ENCODE data around the gene DUSP16.
A peak's percentile ranks its signal among the peaks of the same experiment; 100 is the strongest.
"Not testable (repeated sequence)": the region's sequence is repeated elsewhere in the genome, so short reads cannot be mapped to it uniquely, and the experiment has no call there.

The DUSP16 gene

GRCh38 chr12:12600659-12601058 is 38.0 kb upstream of the DUSP16 start:
- no peak for TF ChIP-seq POU2F2 (IDR thresholded peaks at IDR 0.05; ENCODE audit: low read depth, low read length)
- TF ChIP-seq PAX5 (IDR thresholded peaks at IDR 0.05; ENCODE audit: insufficient read depth, low read length, severe bottlenecking), result no peak
- FAIRE-seq, result no peak
- no peak for DNase-seq (ENCODE audit: insufficient read length, low spot score)

DNA sequence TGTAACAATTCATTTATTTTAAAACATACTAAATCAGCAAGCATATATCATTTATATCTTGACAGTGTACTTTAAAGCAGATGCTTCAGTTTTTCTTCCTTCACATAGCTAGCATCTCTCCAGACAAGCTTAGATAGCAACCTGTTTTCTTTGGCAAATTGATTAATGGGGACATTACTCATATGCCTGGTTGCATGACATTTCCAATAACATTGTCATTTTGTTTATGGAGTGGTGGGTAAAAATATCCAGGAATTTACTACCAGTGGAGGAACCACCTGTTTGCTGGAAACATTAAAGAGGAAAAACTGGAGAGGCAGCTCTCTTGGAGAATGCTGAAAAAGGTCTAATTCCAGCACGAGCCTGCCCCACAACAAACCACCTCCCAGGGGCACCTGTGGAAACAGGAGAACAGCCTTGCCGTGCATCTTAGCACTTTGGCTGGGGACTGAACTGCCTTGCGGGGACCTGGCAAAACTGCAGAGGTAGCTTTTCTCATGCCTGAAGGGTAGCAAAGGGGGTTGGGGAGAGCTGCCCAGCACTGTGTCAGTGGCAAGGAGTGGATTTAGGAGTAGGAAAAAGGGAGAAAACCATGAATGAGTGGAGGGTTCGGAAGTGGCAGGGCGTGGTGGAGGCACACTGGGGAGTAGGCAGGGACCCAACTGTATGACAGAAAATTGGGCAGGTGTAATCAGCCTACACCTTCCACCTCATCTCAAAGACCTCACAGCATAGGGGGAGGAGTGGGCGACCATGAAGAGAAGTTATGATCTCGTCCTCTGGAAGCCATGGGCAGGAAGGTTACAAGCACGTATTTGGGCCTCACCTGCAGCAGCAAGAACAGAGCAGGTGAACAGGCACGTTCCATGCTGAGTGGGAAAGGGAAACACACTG is 37.3 kb upstream of the DUSP16 start:
- FAIRE-seq (no peak), DNase-seq (ENCODE audit: insufficient read length, low spot score) (no peak)
- TF ChIP-seq POU2F2 (IDR thresholded peaks at IDR 0.05; ENCODE audit: low read depth, low read length) (no peak), POLR2AphosphoS5 (IDR thresholded peaks at IDR 0.05; ENCODE audit: low read depth, low read length) (no peak), SPI1 (IDR thresholded peaks at IDR 0.05; ENCODE audit: low read depth, low read length) (no peak), TAF1 (IDR thresholded peaks at IDR 0.05; ENCODE audit: low read depth, low read length) (no peak), PAX5 (IDR thresholded peaks at IDR 0.05; ENCODE audit: insufficient read depth, low read length, severe bottlenecking) (no peak), POLR2A (IDR thresholded peaks at IDR 0.05; ENCODE audit: low read depth, low read length) (no peak)

DNA sequence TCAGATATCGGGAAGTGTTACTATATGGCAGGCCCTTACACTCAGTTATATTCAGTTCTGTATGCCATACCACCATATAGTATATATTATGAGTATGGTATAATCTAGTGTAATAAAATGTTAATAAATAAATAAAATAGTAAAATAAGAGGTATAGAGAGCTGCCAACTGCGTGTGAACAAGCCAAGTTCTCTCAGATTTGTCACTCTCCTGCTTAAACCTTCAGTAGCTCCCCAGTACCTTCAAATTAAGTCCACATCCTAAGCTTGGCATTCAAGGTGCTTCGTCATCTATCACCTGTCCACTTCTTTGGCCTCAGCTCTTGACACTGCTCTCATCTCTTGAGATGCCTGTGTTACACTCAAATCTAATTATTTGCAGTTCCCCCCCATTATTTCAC is 36.2 kb upstream of the DUSP16 start:
- DNase-seq (ENCODE audit: insufficient read length, low spot score), result no peak
- no peak for TF ChIP-seq PAX5 (IDR thresholded peaks at IDR 0.05; ENCODE audit: insufficient read depth, low read length, severe bottlenecking)
- no peak for TF ChIP-seq POLR2A (IDR thresholded peaks at IDR 0.05; ENCODE audit: low read depth, low read length)
- TF ChIP-seq POU2F2 (IDR thresholded peaks at IDR 0.05; ENCODE audit: low read depth, low read length), result no peak
- no peak for TF ChIP-seq SPI1 (IDR thresholded peaks at IDR 0.05; ENCODE audit: low read depth, low read length)
- no peak for TF ChIP-seq TAF1 (IDR thresholded peaks at IDR 0.05; ENCODE audit: low read depth, low read length)
- TF ChIP-seq POLR2AphosphoS5 (IDR thresholded peaks at IDR 0.05; ENCODE audit: low read depth, low read length), result no peak
- FAIRE-seq, result no peak

DNA sequence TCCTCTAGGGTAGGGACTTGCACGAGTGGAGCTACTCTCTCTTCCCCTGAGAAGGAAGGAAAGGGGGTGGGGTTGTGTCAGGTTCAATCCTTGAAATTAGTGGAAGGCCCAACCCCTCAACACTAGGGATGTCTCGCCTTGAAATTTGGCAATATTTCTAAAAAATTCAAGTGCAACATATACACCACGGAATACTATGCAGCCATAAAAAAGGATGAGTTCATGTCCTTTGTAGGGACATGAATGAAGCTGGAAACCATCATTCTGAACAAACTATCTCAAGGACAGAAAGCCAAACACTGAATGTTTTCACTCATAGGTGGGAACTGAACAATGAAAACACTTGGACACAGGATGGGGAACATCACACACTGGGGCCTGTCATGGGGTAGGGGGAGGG is 33.9 kb upstream of the DUSP16 start:
- not testable (repeated sequence) for DNase-seq (ENCODE audit: insufficient read length, low spot score); FAIRE-seq

DNA sequence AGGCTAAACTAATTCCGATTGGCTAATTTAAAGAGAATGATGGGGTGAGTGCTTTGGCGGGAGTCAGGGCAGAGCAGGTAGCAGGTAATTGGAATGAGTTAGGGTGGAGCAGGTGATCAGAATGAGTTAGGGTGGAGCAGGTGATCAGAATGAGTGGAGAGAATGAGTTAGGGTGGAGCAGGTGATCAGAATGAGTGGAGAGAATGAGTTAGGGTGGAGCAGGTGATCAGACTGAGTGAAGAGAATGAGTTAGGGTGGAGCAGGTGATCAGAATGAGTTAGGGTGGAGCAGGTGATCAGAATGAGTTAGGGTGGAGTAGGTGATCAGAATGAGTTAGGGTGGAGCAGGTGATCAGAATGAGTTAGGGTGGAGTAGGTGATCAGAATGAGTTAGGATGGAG is 33.3 kb upstream of the DUSP16 start:
- peak; percentile 26 for FAIRE-seq
- DNase-seq (ENCODE audit: insufficient read length, low spot score), result not testable (repeated sequence)

DNA sequence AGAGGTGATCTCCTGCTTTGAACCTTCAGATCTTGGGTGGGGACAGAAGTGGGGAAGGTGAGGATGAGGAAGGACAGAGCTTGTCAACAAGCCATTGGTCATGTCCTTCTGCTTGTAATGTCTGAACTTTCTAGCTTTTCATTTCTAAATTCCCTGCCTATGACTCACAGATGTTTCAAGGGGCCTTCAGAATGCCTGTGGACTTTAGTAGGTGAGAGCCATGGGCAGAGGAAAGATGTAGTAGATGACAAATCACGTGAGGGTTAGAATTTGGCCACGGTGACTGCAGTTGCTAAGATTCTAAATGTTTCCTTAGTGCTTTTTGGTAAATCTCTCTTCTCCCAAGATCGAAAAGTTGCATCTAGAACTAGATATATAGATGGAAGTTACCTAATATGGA is 30.3 kb upstream of the DUSP16 start:
- DNase-seq (ENCODE audit: insufficient read length, low spot score), result no peak
- TF ChIP-seq POLR2AphosphoS5 (IDR thresholded peaks at IDR 0.05; ENCODE audit: low read depth, low read length) (no peak), POLR2A (IDR thresholded peaks at IDR 0.05; ENCODE audit: low read depth, low read length) (no peak), PAX5 (IDR thresholded peaks at IDR 0.05; ENCODE audit: insufficient read depth, low read length, severe bottlenecking) (no peak)
- no peak for FAIRE-seq

- FAIRE-seq (no peak), DNase-seq (ENCODE audit: insufficient read length, low spot score) (no peak)
- no peak for TF ChIP-seq POLR2A (IDR thresholded peaks at IDR 0.05; ENCODE audit: low read depth, low read length)
- TF ChIP-seq PAX5 (IDR thresholded peaks at IDR 0.05; ENCODE audit: insufficient read depth, low read length, severe bottlenecking), result no peak
- TF ChIP-seq POU2F2 (IDR thresholded peaks at IDR 0.05; ENCODE audit: low read depth, low read length), result no peak
- TF ChIP-seq SPI1 (IDR thresholded peaks at IDR 0.05; ENCODE audit: low read depth, low read length), result no peak
- no peak for TF ChIP-seq POLR2AphosphoS5 (IDR thresholded peaks at IDR 0.05; ENCODE audit: low read depth, low read length)
- TF ChIP-seq TAF1 (IDR thresholded peaks at IDR 0.05; ENCODE audit: low read depth, low read length), result no peak
Measured at GRCh38 chr12:12590961-12591360, 28.3 kb upstream of the DUSP16 start.

DNA sequence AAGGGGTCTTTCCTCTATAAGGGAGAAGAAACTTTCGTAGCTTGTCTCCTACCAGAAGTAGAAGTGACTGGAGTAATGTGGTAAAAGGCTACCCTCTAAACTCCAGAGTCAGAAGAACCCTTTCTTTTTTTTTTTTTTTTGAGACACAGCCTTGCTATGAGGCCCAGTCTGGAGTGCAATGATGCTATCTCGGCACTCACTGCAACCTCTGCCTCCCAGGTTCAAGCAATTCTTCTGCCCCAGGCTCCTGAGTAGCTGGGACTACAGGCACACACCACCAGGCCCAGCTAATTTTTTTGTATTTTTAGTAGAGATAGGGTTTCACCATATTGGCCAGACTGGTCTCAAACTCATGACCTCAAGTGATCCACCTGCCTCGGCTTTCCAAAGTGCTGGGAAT is 25.8 kb upstream of the DUSP16 start:
- not testable (repeated sequence) for DNase-seq (ENCODE audit: insufficient read length, low spot score); FAIRE-seq

DNA sequence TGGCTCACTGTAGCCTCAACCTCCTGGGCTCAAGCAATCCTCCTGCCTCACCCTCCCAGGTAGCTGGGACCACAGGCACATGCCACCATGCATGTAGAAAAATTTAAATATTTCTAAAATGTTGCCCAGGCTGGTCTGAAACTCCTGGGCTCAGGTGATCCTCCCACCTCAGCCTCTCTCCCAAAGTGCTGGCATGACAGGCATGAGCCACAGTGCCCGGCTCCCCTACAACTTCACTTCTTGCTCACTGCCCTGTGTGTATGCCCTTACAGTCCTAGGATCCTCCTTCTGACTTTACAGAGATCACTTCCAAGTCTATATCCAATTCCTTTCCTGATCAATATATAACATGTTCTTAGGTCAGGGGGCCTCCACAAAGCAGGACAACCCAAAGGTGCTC is 25.2 kb upstream of the DUSP16 start:
- FAIRE-seq (no peak), DNase-seq (ENCODE audit: insufficient read length, low spot score) (no peak)
- TF ChIP-seq SPI1 (IDR thresholded peaks at IDR 0.05; ENCODE audit: low read depth, low read length) (no peak), TAF1 (IDR thresholded peaks at IDR 0.05; ENCODE audit: low read depth, low read length) (no peak), POLR2A (IDR thresholded peaks at IDR 0.05; ENCODE audit: low read depth, low read length) (no peak), POU2F2 (IDR thresholded peaks at IDR 0.05; ENCODE audit: low read depth, low read length) (no peak), PAX5 (IDR thresholded peaks at IDR 0.05; ENCODE audit: insufficient read depth, low read length, severe bottlenecking) (no peak), POLR2AphosphoS5 (IDR thresholded peaks at IDR 0.05; ENCODE audit: low read depth, low read length) (no peak)

- FAIRE-seq, result no peak
- DNase-seq (ENCODE audit: insufficient read length, low spot score), result no peak
- TF ChIP-seq TAF1 (IDR thresholded peaks at IDR 0.05; ENCODE audit: low read depth, low read length), result no peak
- no peak for TF ChIP-seq SPI1 (IDR thresholded peaks at IDR 0.05; ENCODE audit: low read depth, low read length)
- TF ChIP-seq POLR2AphosphoS5 (IDR thresholded peaks at IDR 0.05; ENCODE audit: low read depth, low read length), result no peak
- TF ChIP-seq POU2F2 (IDR thresholded peaks at IDR 0.05; ENCODE audit: low read depth, low read length), result no peak
- TF ChIP-seq POLR2A (IDR thresholded peaks at IDR 0.05; ENCODE audit: low read depth, low read length), result no peak
- TF ChIP-seq PAX5 (IDR thresholded peaks at IDR 0.05; ENCODE audit: insufficient read depth, low read length, severe bottlenecking), result no peak
Measured at GRCh38 chr12:12586879-12587675, 24.4 kb upstream of the DUSP16 start.
